BJ (cell line): ENCODE data around the gene BEGAIN. TPM values are rescaled to one million over a fixed set of nuclear protein-coding genes. Genes with fewer than 3 reads are reported as not detected.

Experiments
- CTCF ChIA-PET: fragments of 350-600 bp; formaldehyde crosslinking; extraction: SDS; loops from one replicate; lab custom pipeline; 2021; ENCODE audit warnings: antibody characterized with exemption, inconsistent platforms; lab: Yijun Ruan, JAX
- POLR2A ChIA-PET: fragments of 300-600 bp; sonication (Branson Sonifier 250); formaldehyde crosslinking; extraction: SDS; loops from one replicate; lab custom pipeline; 2021; ENCODE audit warnings: antibody characterized with exemption; lab: Charles Lee
- DNase-seq: peaks from one replicate; pipeline ENCODE4 v3.0.0-alpha.2; 2011; ENCODE audit warnings: low read depth
- H3K27me3 ChIP-seq: 2 replicates; pipeline ENCODE4 v1.6.0; 2011; ENCODE audit warnings: low read length; ENCODE audit not compliant: control insufficient read depth, insufficient read depth
- H3K36me3 ChIP-seq: 2 replicates; pipeline ENCODE4 v1.5.1; 2011; ENCODE audit warnings: low read length; ENCODE audit not compliant: control insufficient read depth, insufficient read depth
- H3K4me3 ChIP-seq: 2 replicates; pipeline ENCODE4 v1.5.1; 2011; ENCODE audit warnings: low read depth, mild to moderate bottlenecking, control low read depth, low read length
- CTCF ChIP-seq: IDR thresholded peaks from 2 replicates; pipeline ENCODE4 v1.5.1; 2011; ENCODE audit warnings: low read depth, mild to moderate bottlenecking, control low read depth, inconsistent platforms, low read length, moderate library complexity; ENCODE audit not compliant: insufficient read depth
- polyA plus RNA-seq: library from polyadenylated mRNA; depleted of rRNA; stranded (reverse); fragments of >200 nt; gene quantifications from 2 replicates; pipeline ENCODE4 v1.2.3, GENCODE V29; 2011

Gene BEGAIN
- polyA plus RNA-seq, 1 experiment: 0.22 TPM

DNA sequence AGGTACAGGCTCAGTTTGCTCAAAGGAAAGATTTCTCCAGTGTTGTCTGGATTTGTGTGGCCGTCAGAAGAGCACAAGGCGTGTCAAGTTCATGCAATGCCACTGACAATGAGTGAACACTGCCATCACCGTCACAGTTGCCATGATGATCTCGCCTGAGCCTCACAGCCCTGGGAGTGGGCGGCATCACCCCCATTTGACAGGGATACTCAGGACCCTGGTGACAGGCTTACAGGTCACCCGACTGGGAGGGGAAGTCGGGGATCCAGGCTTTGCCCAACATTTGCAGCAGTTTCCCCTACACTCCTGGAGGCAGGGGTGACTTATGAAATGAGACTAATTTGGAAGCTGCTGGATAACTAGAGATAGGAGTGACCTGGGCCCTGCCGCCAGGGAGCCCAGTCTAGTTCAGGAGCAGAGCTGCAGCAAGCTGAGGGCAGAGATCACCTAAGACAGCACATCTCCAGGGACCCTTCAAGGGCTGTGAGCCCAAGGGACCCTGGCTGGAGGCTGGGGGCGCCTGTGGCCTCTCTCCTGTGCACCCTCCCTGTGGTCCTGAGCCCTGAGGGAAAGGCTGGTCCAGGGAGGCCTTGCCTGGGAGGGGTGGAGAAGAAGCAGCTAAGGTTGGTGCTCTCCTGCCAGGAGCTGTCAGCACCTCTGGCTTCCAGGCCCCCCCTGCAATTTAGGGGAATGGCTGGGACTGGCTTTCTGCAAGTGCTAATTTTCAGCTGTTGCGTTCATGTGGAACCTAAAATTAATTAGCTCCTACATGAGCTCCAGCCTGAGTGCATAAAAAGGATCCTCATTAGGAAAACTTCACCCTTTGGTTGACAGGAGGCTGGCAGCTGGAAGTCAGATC, 32.4 kb upstream of the BEGAIN start:
- H3K27me3 ChIP-seq: peaks cover 15% of the 10 kb centered on the region
- H3K4me3 ChIP-seq: no peak overlapping the region
- no peaks in the 10 kb centered on the region for H3K36me3 ChIP-seq
- DNase-seq: no peak
- POLR2A ChIA-PET: no interaction called here
- CTCF ChIA-PET: interaction anchor here (0.7 to 1.4 kb wide), 3 partner anchors 18 to 22 kb away, joined by 3 read pairs; no protein-coding TSS in a partner anchor
- no peak for TF ChIP-seq CTCF

GRCh38 chr14:100618763-100619320, 31.6 kb upstream of the BEGAIN start:
- no peak for TF ChIP-seq CTCF
- ChIA-PET CTCF (interaction anchor here (1.4 kb wide), 1 partner anchor 18 kb away, joined by 3 read pairs; no protein-coding TSS in a partner anchor), POLR2A (no interaction called here)
- DNase-seq: no peak
- Histone ChIP-seq H3K4me3 (no peak overlapping the region), H3K36me3 (no peaks in the 10 kb centered on the region), H3K27me3 (peaks cover 12% of the 10 kb centered on the region)

GRCh38 chr14:100618318-100618693, 31.1 kb upstream of the BEGAIN start:
- ChIA-PET POLR2A (no interaction called here), CTCF (interaction anchor here (1.3 kb wide), 1 partner anchor 201 kb away, joined by 4 read pairs; no protein-coding TSS in a partner anchor)
- no peak for DNase-seq
- no peak overlapping the region for H3K4me3 ChIP-seq
- no peaks in the 10 kb centered on the region for H3K36me3 ChIP-seq
- peaks cover 12% of the 10 kb centered on the region for H3K27me3 ChIP-seq
- TF ChIP-seq CTCF: no peak

DNA sequence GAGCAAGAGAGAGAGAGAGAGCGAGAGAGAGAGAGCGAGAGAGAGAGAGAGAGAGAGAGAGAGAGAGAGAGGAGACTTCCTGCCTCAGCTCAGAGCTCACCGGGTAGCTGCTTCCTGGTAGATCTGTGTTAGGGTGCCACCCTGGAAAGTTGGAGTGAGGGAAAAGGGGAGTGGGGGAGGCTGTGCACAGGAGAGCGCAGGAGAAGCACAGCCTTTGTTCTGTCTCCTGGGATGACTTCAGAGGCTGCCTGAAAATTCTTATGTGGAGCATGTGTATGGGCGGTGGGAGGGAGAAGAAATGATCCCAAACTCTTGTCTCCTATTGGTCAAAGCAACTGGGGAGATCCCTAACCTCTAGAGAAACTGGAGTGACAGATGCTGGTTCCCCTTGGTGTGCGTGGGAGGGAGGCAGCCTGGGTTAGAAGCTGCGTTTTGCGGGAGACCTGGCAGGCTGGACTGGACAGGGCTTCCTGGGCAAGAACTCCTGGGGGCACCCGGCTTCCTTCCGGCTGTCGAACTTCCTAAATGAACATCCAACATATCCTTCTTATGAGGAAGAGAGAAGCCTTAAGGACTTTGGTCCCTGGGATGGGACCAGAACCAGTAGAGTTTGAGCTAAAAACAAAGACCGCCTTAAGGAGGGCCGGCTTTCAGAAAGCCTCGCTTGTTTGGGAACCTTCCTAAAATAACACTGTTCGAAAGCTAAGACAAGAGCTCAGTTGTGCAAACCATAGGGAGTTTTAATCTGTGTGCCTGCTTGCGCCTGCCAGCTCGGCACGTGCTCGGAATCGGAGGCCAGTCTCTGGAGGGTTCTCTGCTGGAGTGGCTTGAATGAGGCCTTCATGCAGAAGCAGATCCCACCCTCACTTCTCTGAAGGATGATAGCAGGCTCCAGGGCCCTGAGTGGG, 30.4 kb upstream of the BEGAIN start:
- POLR2A ChIA-PET: no interaction called here
- Histone ChIP-seq H3K27me3 (peaks cover 12% of the 10 kb centered on the region), H3K36me3 (no peaks in the 10 kb centered on the region), H3K4me3 (no peak overlapping the region)
- CTCF ChIA-PET: interaction anchor here (0.6 to 1.3 kb wide), 4 partner anchors 16 to 458 kb away, joined by 3 to 4 read pairs (median 4); no protein-coding TSS in a partner anchor
- TF ChIP-seq CTCF: no peak
- DNase-seq: no peak
